HG02678 (cell line): ENCODE results near the gene SENP2.
"Not testable (repeated sequence)": the region's sequence is repeated elsewhere in the genome, so short reads cannot be mapped to it uniquely, and the experiment has no call there.

ENCODE experiments used
- ATAC-seq: cut with Tn5 transposase; IDR thresholded peaks from one replicate; pipeline ENCODE4 v1.9.1; 2021; ENCODE audit warnings: mild to moderate bottlenecking, moderate library complexity; ENCODE audit not compliant: unreplicated experiment

Gene SENP2

DNA sequence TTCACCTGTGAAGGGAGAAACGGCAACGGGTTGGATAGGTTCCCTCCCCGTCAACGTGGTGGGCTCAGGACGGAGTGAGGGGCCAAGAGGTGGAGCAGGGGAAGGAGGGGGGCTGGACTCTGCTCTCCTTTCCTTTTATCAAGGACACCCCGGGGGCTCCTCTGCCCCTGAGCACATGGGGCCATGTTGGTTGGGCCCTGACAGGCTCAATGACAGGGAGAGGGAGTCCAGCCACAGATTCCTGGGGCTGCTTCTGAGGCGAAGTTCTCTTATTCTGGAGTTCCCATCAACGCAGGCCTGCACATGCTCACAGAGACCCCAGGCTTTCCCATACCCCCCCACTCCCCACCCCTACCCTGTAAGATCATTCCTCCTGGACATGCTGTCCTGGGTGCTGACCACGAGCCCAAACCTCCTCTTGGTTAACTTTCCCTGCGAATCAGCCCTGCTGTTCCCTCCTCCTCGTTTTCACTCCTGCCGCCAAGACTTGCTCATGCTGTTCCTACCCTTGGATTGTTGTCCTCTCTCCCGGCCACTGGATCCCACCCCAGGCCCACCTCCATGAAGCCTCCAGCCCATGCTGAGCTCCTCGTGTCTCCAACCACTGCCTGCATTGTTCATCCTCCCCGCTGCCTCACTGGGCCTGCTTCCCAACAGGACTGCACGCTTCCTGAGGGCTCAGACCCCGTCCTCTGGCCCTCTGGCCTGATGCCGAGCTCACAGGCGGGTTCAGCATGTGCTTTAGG lies 61.2 kb downstream of the SENP2 start:
- ATAC-seq = no peak

DNA sequence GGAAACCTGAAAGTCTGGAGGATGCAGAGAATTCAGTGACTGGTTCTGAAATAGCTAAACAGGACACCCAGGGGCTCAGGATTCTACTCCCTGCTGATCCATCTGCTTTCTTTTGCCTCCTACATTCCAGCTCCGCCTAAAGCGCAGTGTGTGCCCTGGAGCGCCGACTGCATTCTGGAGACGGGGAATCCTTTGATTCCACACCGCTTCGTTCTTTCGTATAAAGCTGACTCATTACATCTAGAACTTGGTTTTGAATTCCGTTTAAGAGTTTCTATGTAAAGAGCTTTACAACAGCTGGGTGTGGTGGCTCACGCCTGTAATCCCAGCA lies 61.8 kb downstream of the SENP2 start:
- no peak for ATAC-seq

DNA sequence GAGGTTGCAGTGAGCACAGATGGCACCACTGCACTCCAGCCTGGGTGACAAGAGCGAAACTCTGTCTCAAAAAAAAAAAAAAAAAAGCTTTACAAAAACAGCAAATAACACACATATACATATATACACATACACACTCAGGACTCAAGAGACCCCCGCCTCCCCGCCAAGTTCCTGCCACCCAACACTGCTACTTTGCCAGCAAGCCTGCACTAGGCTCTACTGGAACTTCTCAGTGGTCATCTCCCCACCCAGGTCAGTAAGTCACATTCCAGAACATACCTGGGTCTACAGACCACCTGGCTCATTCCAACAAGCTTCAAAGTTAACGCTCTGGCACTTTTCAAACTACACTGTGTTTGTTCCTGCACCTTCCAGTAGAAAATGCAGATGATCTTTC lies 62.3 kb downstream of the SENP2 start:
- ATAC-seq = no peak

DNA sequence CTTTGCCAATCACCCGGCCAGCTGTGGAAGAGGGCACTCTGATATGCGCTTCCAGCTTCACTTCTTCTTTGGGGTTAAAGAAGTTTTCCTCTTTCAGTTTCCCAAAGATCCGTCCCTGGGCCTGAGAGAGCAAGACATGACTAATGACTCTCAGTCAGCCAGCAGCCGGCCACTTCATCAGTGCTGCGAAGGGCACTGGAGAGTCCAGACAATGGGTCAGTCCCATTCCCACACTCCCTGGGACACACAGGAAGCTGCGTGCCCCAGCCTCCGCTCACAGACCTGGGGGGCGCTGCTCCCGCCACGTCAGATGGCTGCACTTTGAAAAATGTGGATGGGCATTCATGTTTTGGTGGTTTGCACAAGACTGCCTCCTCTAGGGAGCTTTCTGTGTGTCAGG lies 63.3 kb downstream of the SENP2 start:
- ATAC-seq = no peak

DNA sequence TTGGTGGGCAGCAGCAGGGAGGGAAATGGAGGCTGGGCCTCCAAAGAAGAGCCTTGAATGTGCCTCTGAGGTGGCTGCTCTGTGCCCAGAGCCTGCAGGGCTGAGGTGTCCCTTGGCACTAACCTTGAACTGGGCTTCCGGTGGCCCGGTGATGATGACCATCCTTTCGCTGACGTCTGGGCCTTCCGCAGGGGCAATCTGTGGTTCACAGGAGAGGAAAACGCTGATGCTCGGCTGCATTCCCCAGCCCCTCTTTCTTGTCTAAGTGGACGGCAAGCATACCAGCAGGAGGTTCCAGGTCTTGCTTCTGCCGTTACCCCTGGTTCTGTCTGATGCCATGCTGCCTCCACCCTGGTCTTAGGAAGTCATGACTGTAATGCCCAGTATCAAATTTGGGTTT lies 65.9 kb downstream of the SENP2 start:
- ATAC-seq = no peak

DNA sequence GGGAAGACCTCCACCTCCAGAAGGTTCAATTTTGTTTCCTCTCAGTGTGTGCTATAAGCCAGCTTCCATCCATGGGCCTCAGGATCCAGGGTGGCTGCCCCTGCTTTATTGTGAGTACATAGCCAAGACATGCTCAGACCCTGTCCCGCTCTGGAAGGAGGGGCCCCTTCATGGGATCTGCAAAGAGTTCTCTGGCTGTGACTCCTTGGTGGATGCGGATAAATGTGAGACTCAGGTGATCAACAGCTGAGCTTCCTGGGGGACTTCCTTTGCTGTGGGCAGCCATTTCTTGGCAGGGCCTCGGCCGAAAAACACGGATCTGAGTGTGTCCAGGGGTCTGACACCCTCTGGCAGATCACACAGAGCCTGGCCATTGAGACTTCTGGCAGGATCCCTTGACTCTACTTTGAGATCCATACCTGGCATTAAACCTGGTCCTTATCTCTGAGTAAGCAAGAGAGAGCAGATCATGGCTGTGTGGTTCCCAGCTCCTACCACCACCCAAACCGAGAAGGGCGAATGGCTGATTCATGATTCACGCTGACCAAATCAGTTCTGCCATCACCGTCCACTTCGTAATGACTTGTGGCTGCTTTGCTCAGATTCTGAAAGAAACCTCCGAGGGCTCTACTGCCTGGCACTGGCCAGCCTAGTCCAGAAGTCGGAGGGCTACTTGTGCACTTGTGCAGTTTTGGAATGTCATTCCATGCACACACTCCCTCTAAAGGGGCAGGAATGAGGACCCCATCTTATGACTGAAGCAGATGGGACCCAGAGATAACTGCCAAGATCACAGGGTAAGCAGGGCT lies 68.1 kb downstream of the SENP2 start:
- ATAC-seq = no peak

DNA sequence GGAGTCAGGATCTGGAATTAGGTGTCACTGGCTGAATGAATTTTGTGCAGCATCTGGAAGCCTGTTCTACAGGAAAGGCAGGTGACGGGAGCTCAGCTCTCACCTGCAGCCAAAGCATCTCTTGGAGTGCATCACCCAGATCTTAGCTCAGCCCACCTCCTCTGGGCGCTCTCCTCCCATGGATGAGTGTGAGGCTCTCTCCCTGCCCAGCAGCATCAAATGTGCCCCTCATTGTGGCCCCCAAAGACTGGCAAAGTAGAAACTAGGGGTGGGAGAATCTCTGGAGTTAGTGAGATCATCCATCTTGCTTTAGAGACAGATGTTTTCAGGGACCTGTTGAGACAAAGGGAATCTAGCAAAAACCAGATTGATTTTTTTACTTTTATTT lies 68.7 kb downstream of the SENP2 start:
- no peak for ATAC-seq

DNA sequence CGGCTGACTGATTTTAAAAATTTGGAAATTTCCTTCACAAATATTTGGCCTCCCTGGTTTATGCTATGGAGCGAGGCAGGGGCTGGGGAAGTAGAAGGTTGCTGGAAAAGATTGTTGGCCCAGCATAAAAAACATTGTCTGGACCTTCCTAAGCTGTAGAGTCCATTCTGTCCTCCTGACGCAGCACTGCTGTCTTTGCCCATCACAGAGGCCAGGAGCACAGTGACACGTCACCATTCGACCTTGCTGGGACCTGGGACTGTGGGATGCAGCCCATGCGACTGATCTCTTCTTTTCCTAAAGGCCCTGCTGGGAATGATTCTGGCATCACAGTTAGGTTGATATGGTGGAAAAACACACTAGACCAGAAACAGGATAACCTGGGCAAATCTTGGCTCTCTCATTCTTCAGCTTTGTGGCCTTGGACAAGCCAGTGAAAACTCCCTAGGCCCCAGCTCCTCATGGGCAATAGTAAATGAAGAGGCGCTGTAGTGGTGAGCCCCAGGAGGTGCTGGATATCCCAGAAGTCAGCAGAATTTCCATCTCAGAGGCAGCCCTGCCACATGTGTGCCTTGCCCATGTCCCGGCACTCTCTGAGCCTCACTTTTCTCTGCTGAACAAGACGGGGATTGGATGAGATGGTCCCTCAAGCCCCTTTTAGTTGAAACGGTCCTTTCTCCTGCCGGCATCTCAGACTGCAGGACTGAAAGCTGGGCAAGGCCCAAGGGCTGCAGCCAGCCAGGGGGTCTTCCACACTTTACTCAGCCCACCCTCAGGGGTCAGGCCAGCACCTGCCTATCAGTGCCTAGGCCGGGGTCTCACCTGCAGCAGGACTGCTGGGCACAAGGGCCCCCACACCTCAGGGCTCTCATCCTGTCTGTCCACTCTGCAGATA lies 69.6 kb downstream of the SENP2 start:
- ATAC-seq = no peak

DNA sequence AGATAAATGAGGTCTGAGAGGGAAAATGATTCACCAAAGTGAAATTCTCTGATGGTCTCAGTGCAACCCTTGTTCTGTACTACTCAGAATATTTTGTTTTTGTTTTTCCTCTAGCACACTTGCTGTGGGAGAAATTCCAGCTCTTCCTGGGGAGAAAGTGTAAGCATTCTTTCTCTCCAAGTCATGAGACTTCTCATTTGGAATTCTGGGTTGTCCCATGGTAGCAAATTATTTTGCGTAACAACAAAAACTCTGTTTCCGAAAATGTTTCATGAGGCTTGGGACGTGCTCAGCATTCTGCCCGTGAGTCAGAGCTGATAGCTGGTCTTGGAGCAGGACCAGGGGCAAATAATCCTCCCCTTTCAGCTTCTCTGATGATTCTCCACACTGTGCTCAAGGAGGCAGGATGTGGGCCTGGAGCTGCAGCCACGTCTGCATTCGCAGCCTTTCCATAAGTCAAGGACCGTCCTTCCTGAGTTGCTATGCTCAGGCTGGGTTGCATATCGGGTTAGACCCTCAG lies 70.3 kb downstream of the SENP2 start:
- ATAC-seq = no peak

DNA sequence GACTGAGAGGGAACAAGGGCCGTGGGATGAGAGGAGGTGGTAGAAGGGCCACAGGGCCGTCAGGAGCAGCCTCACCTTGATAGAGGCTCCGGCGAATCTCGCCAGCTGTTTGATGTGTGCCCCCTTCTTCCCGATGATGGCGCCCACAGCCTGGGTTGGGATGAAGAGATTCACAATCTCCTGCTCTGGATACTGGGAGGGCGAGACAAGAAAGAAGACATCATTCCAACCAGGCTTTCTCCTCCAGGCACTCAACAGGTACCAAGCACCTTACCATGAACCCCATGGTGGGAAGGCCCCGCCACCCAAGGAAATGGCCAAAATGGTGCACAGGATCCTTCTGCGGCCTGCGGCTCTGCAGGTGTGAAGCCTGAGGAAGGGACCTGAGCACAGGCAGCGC lies 71.1 kb downstream of the SENP2 start:
- ATAC-seq = no peak

DNA sequence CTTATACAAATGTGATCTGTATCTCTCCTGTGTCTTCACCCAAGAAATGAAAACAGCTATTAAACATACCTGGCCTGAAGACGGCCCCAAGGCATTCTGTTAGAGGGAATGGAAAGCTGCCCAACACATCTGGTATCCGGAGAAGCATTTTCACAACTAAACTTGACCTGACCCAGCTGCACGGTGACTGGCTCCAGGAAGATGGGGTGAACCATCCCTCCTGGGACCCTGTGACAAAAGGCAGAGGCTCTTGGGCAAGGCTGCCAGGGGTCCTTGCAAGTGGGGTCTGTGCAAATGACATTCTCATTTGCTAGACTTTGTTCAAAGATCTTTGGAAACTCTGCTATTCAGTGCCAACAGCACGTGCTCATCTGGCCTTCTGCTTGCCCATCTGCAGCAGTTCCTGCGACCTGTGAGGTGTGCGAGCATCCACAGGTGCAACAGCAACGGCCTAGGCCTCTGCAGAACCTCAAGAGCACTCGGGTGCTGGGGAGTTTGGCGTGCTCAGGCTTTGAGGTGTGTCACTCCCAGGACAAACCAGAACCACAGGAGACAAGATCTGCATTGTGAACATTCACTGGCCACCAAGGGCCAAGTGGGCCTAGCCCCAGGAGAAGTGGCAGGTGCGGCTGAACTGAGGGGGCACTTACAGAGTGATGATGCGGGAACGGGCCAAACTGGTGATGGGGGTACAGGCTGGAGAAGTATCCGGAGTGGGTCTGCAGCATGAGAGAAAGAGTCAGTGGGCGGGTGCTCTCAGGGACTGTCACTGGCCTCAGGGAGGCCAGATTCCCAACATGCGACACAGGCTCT lies 71.8 kb downstream of the SENP2 start:
- no peak for ATAC-seq

DNA sequence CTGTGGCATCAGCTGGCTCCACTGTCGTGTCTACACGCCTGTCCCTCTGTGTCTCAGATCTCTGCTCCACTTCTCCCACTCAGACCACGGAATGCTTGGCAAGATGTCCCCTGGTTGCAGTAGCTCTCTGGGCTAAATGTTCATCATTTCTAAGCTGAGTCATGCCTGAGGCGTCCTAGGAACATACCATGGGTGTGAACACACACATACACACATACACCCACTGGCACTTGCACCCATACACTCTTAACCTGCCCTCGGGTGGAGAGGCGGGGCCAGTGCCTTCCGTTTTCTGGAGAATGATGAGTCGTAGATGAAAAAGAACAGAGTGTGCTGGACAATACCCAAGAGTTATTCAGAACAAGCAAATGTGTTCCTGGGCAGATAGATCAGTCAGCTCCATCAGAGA lies 72.4 kb downstream of the SENP2 start:
- no peak for ATAC-seq

DNA sequence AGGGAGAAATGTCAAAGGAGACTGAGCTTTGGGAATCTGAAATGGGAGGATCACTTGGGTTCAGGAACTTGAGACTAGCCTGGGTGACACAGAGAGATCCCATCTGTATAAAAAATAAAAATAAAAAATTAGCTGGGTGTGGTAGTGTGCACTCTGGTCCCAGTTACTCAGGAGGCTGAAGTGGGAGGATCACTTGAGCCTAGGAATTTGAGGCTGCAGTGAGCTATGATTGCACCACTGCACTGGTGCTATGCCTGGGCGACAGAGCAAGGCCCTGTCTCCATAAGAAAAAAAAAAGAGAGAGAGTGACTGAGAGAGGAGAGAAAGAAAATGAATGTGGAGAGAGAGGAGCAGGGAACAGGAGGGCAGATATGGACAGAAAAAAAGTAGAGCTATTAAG lies 72.8 kb downstream of the SENP2 start:
- no peak for ATAC-seq

DNA sequence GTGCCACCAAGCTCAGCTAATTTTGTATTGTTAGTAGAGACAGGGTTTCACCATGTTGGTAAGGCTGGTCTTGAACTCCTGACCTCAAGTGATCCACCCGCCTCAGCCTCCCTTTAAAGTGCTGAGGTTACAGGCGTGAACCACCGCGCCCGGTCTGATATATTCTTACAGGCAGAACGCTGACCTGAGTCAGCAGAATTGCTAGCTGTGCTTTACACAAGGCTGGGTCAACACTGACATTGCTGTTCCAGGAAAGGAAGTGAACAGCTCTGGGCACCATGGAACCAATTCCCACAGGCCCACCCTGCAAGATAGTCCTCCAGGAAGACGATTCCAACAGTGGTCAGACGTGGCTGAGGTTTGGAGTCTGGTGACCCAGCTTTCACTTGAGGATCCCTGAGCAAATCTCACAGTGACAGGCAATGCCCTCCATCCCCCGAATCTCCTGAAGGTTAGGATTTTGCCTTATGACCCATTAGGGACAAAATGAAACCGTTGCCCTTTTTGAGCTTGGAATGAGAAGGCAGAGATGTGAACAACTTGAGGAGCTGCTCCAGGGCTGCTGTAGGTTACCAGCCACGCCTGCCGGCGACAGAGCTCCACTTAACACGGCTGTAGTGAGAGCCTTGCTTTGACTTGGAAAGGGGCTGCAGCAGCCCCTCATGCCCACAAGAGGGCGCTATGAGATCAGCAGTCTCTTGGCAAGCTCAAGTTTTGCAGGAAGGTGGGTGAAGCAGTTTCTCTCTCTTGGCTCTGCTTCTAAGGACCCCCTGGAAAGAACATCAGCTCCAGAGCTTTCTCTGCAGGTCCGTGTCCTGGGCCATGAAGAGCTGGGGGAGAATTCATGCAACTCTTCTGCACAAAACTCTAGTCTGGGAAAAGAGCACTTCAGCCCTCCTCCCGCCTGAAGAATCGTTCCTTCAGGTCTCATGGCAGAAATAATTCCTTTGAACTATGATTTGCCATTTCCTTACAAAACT lies 74.1 kb downstream of the SENP2 start:
- ATAC-seq = peak; percentile 55

DNA sequence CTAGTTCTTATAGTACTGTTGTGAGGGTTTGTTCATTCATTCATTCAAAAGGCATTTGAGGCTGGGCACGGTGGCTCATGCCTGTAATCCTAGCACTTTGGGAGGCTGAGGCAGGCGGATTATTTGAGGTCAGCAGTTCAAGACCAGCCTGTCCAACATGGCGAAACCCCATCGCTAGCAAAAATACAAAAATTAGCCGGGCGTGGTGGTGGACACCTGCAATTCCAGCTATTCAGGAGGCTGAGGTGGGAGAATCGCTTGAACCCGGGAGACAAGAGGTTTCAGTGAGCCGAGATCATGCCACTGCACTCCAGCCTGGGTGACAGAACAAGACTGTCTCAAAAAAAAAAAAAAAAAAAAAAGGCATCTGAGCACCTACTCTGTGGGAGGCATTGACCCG lies 75.2 kb downstream of the SENP2 start:
- ATAC-seq = not testable (repeated sequence)

DNA sequence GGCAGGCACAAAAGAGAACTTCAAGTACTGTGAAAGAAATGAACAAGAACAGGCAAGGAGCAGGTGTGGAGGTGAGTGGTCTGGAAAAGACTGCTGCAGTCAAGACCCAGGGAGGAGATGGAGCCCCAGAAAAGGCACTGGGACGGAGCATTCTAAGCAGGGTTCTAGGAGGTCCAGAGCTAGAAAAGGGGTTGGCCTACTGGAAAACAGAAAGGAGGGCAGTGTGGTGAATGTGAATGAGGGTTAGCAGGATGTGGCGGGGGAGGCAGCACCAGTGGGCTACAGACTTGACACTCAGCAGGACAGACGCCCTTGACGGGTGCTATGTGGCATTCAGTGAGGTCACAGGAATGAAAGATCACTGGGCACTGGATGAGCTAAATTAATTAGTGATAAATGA lies 75.7 kb downstream of the SENP2 start:
- ATAC-seq = no peak

DNA sequence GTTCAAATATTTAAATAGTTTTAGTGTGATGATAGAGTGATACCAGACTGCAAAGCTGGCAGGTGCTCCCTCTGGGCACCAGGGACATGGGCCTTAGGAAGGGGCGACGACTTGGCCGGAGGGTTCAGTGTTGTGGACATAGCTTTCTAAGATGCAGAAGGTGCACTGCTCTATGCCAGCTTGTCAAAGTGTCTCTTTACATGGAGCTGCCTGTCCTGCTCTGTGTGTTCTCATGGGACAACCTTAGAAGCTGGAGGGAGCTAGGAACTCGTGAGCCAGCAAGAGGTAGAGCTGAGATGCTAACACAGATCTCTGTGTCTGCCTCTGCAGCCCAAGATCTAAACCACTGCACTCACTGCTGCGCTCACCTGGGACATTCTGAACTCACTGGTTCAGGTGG lies 77.8 kb downstream of the SENP2 start:
- ATAC-seq = no peak

DNA sequence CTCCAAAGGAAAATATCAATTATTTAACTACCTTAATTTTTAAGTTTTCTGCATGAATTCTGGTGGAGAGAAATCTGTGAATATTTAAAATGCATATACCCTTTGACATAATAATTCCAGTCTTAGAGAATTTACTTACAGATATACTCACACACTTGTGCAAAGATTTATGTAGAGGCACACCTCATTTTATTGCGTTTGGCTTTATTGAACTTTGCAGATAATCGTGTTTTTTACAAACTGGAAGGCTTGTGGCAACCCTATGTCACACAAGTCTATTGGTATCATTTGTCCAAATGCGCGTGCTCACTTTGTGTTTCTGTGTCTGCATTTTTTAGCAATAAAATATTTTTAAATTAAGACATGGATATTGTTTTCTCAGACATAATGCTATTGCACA lies 81.5 kb downstream of the SENP2 start:
- no peak for ATAC-seq

DNA sequence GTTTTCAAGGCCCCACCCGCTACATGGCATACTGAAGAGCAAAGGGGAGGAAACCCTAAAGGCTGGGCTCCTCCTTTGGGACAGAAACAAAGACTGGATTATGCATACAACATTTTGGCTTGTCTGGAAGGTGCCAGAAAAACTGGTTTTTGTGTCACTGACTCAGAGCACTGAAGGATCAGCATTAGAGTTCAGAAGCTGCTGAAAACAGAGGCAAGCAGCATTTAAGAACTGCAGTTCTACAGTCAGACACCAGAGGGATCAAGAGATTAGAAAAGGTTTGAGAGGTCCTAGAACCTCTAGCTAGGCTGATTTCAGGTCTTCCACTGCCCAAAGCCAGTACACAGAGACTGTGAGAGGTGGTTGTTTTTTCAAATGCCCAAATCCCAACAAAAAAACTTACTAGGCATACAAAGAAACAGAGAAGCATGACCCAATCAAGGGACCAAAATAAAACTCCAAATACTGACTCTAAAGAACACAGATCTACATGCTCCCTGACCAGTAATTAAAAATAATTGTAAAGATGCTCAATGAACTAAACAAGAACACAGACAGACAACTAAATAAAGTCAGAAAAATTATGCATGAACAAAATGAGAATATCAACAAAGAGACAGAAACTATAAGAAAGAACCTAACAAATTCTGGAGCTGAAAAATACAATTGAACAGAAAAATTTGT lies 91.2 kb downstream of the SENP2 start:
- ATAC-seq = peak; percentile 44
